ENCODE measurements around the gene CELF3. TPM values are rescaled to one million over a fixed set of nuclear protein-coding genes. Genes with fewer than 3 reads are reported as not detected.
"Not testable (repeated sequence)": the region's sequence is repeated elsewhere in the genome, so short reads cannot be mapped to it uniquely, and the experiment has no call there.

Gene CELF3
- total RNA-seq, 2 donors from 2014 or later: not detected

- Histone ChIP-seq H3K9me3 (no peaks in the 10 kb centered on the region), H3K27ac (no peak overlapping the region), H3K27me3 (no peaks in the 10 kb centered on the region), H3K36me3 (peaks cover 10% of the 10 kb centered on the region), H3K4me1 (no peaks in the 10 kb centered on the region), H3K4me3 (no peak overlapping the region)
- no peak for TF ChIP-seq CTCF (IDR thresholded peaks at IDR 0.05)
- DNase-seq (ENCODE audit: low spot score): no peak
These were observed 39.7 kb upstream of the CELF3 start for GRCh38 chr1:151756291-151756690.

- no peak overlapping the region for H3K27ac ChIP-seq
- no peaks in the 10 kb centered on the region for H3K27me3 ChIP-seq
- H3K4me1 ChIP-seq: no peaks in the 10 kb centered on the region
- no peak for TF ChIP-seq CTCF (IDR thresholded peaks at IDR 0.05)
- no peak overlapping the region for H3K4me3 ChIP-seq
- no peaks in the 10 kb centered on the region for H3K9me3 ChIP-seq
- H3K36me3 ChIP-seq: no peaks in the 10 kb centered on the region
- no peak for DNase-seq (ENCODE audit: low spot score)
These were observed 24.9 kb upstream of the CELF3 start for GRCh38 chr1:151741516-151741915.

GRCh38 chr1:151739590-151740355 lies 23.2 kb upstream of the CELF3 start:
- Histone ChIP-seq H3K9me3 (no peaks in the 10 kb centered on the region), H3K27ac (no peak overlapping the region), H3K4me1 (no peaks in the 10 kb centered on the region), H3K36me3 (no peaks in the 10 kb centered on the region), H3K27me3 (no peaks in the 10 kb centered on the region), H3K4me3 (no peak overlapping the region)
- no peak for TF ChIP-seq CTCF (IDR thresholded peaks at IDR 0.05)
- no peak for DNase-seq (ENCODE audit: low spot score)

- no peak overlapping the region for H3K27ac ChIP-seq
- H3K9me3 ChIP-seq: no peaks in the 10 kb centered on the region
- no peaks in the 10 kb centered on the region for H3K27me3 ChIP-seq
- no peaks in the 10 kb centered on the region for H3K4me1 ChIP-seq
- no peak for DNase-seq (ENCODE audit: low spot score)
- H3K36me3 ChIP-seq: no peaks in the 10 kb centered on the region
- TF ChIP-seq CTCF (IDR thresholded peaks at IDR 0.05): no peak
- H3K4me3 ChIP-seq: no peak overlapping the region
These were observed 20.9 kb upstream of the CELF3 start for GRCh38 chr1:151737479-151737878.

- no peaks in the 10 kb centered on the region for H3K4me1 ChIP-seq
- DNase-seq (ENCODE audit: low spot score): no peak
- H3K27me3 ChIP-seq: no peaks in the 10 kb centered on the region
- H3K36me3 ChIP-seq: no peaks in the 10 kb centered on the region
- H3K27ac ChIP-seq: no peak overlapping the region
- H3K4me3 ChIP-seq: no peak overlapping the region
- no peaks in the 10 kb centered on the region for H3K9me3 ChIP-seq
- no peak for TF ChIP-seq CTCF (IDR thresholded peaks at IDR 0.05)
These were observed 20.4 kb upstream of the CELF3 start for GRCh38 chr1:151737026-151737425.

- not testable (repeated sequence) for H3K9me3 ChIP-seq; H3K27ac ChIP-seq; H3K27me3 ChIP-seq; DNase-seq (ENCODE audit: low spot score); H3K4me1 ChIP-seq; H3K36me3 ChIP-seq; H3K4me3 ChIP-seq
These were observed 17.4 kb upstream of the CELF3 start for GRCh38 chr1:151733995-151734394.

Measured in right atrium auricular region (tissue), 2 donors.